ENCODE results near the gene PRPSAP1.
"Not testable (repeated sequence)": the region's sequence is repeated elsewhere in the genome, so short reads cannot be mapped to it uniquely, and the experiment has no call there.

Gene PRPSAP1

GRCh38 chr17:76359375-76359774 lies 5.7 kb upstream of the PRPSAP1 start:
- no peak for DNase-seq

GRCh38 chr17:76357597-76358158 lies 4.0 kb upstream of the PRPSAP1 start:
- DNase-seq = no peak

- no peak for DNase-seq
Observed at GRCh38 chr17:76356803-76357456, 3.2 kb upstream of the PRPSAP1 start.

GRCh38 chr17:76354747-76355310 lies 1.1 kb upstream of the PRPSAP1 start:
- no peak for DNase-seq

GRCh38 chr17:76354317-76354729 lies 607 bp upstream of the PRPSAP1 start:
- no peak for DNase-seq

GRCh38 chr17:76353004-76353598 lies 615 bp downstream of the PRPSAP1 start:
- DNase-seq = no peak

- DNase-seq = no peak
Observed at GRCh38 chr17:76351526-76352071, 2.1 kb downstream of the PRPSAP1 start.

- DNase-seq = no peak
Observed at GRCh38 chr17:76350463-76350862, 3.3 kb downstream of the PRPSAP1 start.

- not testable (repeated sequence) for DNase-seq
Observed at GRCh38 chr17:76346936-76347335, 6.8 kb downstream of the PRPSAP1 start.

GRCh38 chr17:76345377-76345974 lies 8.2 kb downstream of the PRPSAP1 start:
- no peak for DNase-seq

GRCh38 chr17:76343106-76343505 lies 10.6 kb downstream of the PRPSAP1 start:
- no peak for DNase-seq

GRCh38 chr17:76341301-76341700 lies 12.4 kb downstream of the PRPSAP1 start:
- no peak for DNase-seq

GRCh38 chr17:76337413-76337777 lies 16.3 kb downstream of the PRPSAP1 start:
- DNase-seq = no peak

- DNase-seq = no peak
Observed at GRCh38 chr17:76336756-76337412, 16.8 kb downstream of the PRPSAP1 start.

GRCh38 chr17:76335716-76336381 lies 17.9 kb downstream of the PRPSAP1 start:
- no peak for DNase-seq

- no peak for DNase-seq
Observed at GRCh38 chr17:76333673-76334505, 19.8 kb downstream of the PRPSAP1 start.

GRCh38 chr17:76331083-76331482 lies 22.6 kb downstream of the PRPSAP1 start:
- no peak for DNase-seq

GRCh38 chr17:76329664-76330063 lies 24.1 kb downstream of the PRPSAP1 start:
- no peak for DNase-seq

GRCh38 chr17:76327696-76328095 lies 26.0 kb downstream of the PRPSAP1 start:
- DNase-seq = no peak

- no peak for DNase-seq
Observed at GRCh38 chr17:76326306-76326705, 27.4 kb downstream of the PRPSAP1 start.

- no peak for DNase-seq
Observed at GRCh38 chr17:76318586-76318985, 35.1 kb downstream of the PRPSAP1 start.

Measured in NCI-H187 (cell line).